ENCODE results near the gene DSTYK.
"Not testable (repeated sequence)": the region's sequence is repeated elsewhere in the genome, so short reads cannot be mapped to it uniquely, and the experiment has no call there.

Gene DSTYK

GRCh38 chr1:205170532-205171269, 40.8 kb downstream of the DSTYK start:
- DNase-seq: no peak

GRCh38 chr1:205169248-205169647, 42.3 kb downstream of the DSTYK start:
- DNase-seq: no peak

GRCh38 chr1:205168291-205168690, 43.2 kb downstream of the DSTYK start:
- no peak for DNase-seq

GRCh38 chr1:205162301-205162700, 49.2 kb downstream of the DSTYK start:
- no peak for DNase-seq

GRCh38 chr1:205161076-205161475, 50.4 kb downstream of the DSTYK start:
- no peak for DNase-seq

- no peak for DNase-seq
Observed at GRCh38 chr1:205158048-205158616, 53.4 kb downstream of the DSTYK start.

- not testable (repeated sequence) for DNase-seq
Observed at GRCh38 chr1:205155665-205156377, 55.7 kb downstream of the DSTYK start.

- DNase-seq: no peak
Observed at GRCh38 chr1:205152505-205152904, 59.0 kb downstream of the DSTYK start.

- no peak for DNase-seq
Observed at GRCh38 chr1:205150651-205151428, 60.7 kb downstream of the DSTYK start.

- no peak for DNase-seq
Observed at GRCh38 chr1:205147191-205147835, 64.2 kb downstream of the DSTYK start.

GRCh38 chr1:205144751-205145150, 66.8 kb downstream of the DSTYK start:
- no peak for DNase-seq

- DNase-seq: no peak
Observed at GRCh38 chr1:205144046-205144720, 67.3 kb downstream of the DSTYK start.

GRCh38 chr1:205142102-205142469, 69.4 kb downstream of the DSTYK start:
- no peak for DNase-seq

GRCh38 chr1:205141236-205142101, 70.0 kb downstream of the DSTYK start:
- peak; percentile 68 for DNase-seq

GRCh38 chr1:205140113-205140512, 71.4 kb downstream of the DSTYK start:
- no peak for DNase-seq

GRCh38 chr1:205137901-205138300, 73.6 kb downstream of the DSTYK start:
- no peak for DNase-seq

GRCh38 chr1:205133287-205133686, 78.2 kb downstream of the DSTYK start:
- no peak for DNase-seq

GRCh38 chr1:205129447-205130029, 82.0 kb downstream of the DSTYK start:
- DNase-seq: no peak

- no peak for DNase-seq
Observed at GRCh38 chr1:205128050-205128449, 83.5 kb downstream of the DSTYK start.

- no peak for DNase-seq
Observed at GRCh38 chr1:205127646-205128045, 83.9 kb downstream of the DSTYK start.

- no peak for DNase-seq
Observed at GRCh38 chr1:205124726-205125125, 86.8 kb downstream of the DSTYK start.

Data from CD4-positive, alpha-beta T cell treated with Interleukin-17A for 1 hour (primary cell).